NB4 (cell line): ENCODE measurements around the gene MAGI1.

Experiments
- DNase-seq: peaks from one replicate; pipeline ENCODE4 v3.0.0; 2010; ENCODE audit warnings: low read depth
- H3K4me3 ChIP-seq: one replicate; pipeline ENCODE4 v1.5.1; 2011; ENCODE audit warnings: mild to moderate bottlenecking, low read depth, low read length, moderate library complexity
- MAX ChIP-seq: IDR thresholded peaks from 2 replicates; pipeline ENCODE4 v1.6.1; 2011; ENCODE audit warnings: low read depth, low read length
- MYC ChIP-seq: IDR thresholded peaks from 2 replicates; pipeline ENCODE4 v1.6.1; 2011; ENCODE audit warnings: low read depth, low read length
- POLR2A ChIP-seq: IDR thresholded peaks from 2 replicates; pipeline ENCODE4 v1.6.1; 2011; ENCODE audit warnings: mild to moderate bottlenecking; ENCODE audit not compliant: insufficient read length; ENCODE audit errors: extremely low read depth
- TF ChIP-seq, protein P1 (sequence below): IDR thresholded peaks from one replicate; pipeline ENCODE4 v1.5.1; 2012; ENCODE audit warnings: low read depth, low read length

The MAGI1 gene

DNA sequence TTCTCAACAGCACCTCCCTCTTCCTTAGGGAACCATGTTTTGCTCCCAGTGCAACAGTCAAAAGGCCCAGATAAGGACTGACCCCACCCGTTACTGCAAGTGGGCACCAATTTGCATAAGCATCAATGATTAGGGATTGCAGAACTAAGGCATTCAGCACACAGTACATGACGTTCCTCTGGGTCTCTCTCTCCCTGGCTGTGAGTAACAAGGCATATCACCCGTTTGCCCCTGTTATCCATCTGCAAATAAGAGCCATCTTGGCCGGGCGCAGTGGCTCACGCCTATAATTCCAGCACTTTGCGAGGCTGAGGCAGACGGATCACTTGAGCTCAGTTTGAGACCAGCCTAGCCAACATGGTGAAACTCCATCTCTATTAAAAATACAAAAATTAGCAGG, 18.8 kb downstream of the MAGI1 start:
- no peak for DNase-seq
- no peak overlapping the region for H3K4me3 ChIP-seq
- TF ChIP-seq MYC = no peak
- TF ChIP-seq, protein P1, sequence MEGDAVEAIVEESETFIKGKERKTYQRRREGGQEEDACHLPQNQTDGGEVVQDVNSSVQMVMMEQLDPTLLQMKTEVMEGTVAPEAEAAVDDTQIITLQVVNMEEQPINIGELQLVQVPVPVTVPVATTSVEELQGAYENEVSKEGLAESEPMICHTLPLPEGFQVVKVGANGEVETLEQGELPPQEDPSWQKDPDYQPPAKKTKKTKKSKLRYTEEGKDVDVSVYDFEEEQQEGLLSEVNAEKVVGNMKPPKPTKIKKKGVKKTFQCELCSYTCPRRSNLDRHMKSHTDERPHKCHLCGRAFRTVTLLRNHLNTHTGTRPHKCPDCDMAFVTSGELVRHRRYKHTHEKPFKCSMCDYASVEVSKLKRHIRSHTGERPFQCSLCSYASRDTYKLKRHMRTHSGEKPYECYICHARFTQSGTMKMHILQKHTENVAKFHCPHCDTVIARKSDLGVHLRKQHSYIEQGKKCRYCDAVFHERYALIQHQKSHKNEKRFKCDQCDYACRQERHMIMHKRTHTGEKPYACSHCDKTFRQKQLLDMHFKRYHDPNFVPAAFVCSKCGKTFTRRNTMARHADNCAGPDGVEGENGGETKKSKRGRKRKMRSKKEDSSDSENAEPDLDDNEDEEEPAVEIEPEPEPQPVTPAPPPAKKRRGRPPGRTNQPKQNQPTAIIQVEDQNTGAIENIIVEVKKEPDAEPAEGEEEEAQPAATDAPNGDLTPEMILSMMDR = no peak
- TF ChIP-seq MAX = no peak
- no peak for TF ChIP-seq POLR2A

- no peak for DNase-seq
- H3K4me3 ChIP-seq = no peak overlapping the region
- no peak for TF ChIP-seq MAX
- TF ChIP-seq MYC = no peak
- TF ChIP-seq, protein P1 = no peak
- TF ChIP-seq POLR2A = no peak
Observed at GRCh38 chr3:66018057-66019033, 20.4 kb downstream of the MAGI1 start.

DNA sequence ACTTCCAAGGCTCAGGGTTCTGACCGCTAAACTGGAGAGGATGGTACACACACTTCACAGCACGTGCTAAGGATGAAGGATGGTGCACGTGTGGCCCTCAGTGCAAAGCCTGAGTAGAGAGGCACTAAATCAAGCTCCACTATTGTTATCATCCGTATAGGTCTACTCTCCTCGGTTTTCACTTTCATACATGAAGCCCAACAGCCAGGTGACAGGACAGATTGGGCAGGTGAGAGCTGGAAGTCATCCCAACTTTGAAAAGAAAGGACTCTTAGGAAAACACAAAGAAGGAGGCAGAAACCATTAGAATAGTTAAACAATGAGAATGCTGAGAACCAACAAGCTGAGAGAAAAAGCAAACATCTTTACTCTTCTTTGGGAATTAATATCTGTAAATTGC, 21.1 kb downstream of the MAGI1 start:
- TF ChIP-seq POLR2A (no peak), MYC (no peak), MAX (no peak)
- TF ChIP-seq, protein P1 = no peak
- H3K4me3 ChIP-seq = no peak overlapping the region
- DNase-seq = no peak

DNA sequence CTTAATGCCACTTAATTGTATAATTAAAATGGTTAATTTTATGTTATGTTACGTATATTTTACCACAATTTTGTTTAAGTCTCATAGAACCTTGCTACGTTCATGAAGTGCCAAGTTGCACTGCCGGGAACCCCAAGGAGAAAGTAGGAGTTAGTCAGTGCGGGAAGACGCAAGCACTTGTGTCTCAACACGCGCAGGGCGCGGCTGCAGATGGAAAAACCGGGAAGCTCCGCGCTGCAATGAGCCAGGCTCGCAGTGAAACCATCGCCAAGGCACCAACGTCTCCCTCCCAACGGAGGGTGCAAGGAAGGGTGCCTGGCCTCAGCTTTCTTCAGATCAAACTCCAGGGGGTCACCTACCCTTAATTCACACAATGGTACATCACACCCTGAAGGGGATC, 21.6 kb downstream of the MAGI1 start:
- no peak for DNase-seq
- TF ChIP-seq, protein P1 = no peak
- TF ChIP-seq POLR2A (no peak), MYC (no peak)
- no peak overlapping the region for H3K4me3 ChIP-seq

DNA sequence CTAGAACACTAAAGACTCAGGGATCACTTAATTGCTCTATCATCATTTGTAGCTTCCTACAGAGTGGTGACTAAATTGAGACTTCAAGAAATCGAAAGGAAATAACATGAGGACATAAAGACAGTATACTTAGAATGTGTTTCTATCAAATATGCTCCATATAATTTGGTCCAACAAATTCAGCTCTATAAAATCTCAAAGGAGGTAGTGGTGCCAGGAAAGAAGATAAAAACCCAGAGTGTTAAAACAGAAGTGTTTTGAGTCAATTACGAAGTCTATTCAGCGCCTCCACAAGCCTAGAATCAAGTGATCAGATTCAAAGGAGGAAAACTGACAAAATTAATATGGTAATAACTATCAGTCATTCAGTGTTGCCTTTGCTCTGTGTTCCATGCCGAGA, 22.9 kb downstream of the MAGI1 start:
- TF ChIP-seq, protein P1 = no peak
- TF ChIP-seq MAX (no peak), POLR2A (no peak), MYC (no peak)
- H3K4me3 ChIP-seq = no peak overlapping the region
- DNase-seq = no peak

- H3K4me3 ChIP-seq = no peak overlapping the region
- DNase-seq = no peak
- TF ChIP-seq, protein P1 = no peak
- TF ChIP-seq MAX (no peak), MYC (no peak), POLR2A (no peak)
Observed at GRCh38 chr3:66014651-66015050, 24.1 kb downstream of the MAGI1 start.
